HepG2 (cell line): ENCODE results near the gene CCNDBP1. TPM values are rescaled to one million over a fixed set of nuclear protein-coding genes. Genes with fewer than 3 reads are reported as not detected.

Experiments
- ATAC-seq: fragments of 200-7000 bp; cut with Tn5 transposase; 3 replicates; pipeline ENCODE4 v1.9.1; 2020; ENCODE audit warnings: mild to moderate bottlenecking, moderate library complexity
- BruUV-seq: library from RNA; stranded (reverse); fragments of 400-500 nt; replicated peaks from 2 replicates; lab custom pipeline; 2021; lab: Mats Ljungman, UMichigan
- CTCF ChIA-PET: fragments of 300-600 bp; formaldehyde crosslinking; extraction: SDS; loops from one replicate; lab custom pipeline; 2021; ENCODE audit warnings: low total read pairs, inconsistent platforms, low intra/inter-chr PET ratio; lab: Yijun Ruan, JAX
- POLR2A ChIA-PET: fragments of 350-600 bp; sonication (Branson Sonifier 250); formaldehyde crosslinking; loops from one replicate; lab custom pipeline; 2020; ENCODE audit warnings: antibody characterized with exemption, inconsistent platforms; lab: Yijun Ruan, JAX
- DNase-seq: peaks from one replicate; pipeline ENCODE4 v3.0.0-alpha.2; 2015; ENCODE audit warnings: low spot score
- FAIRE-seq: peaks from 3 replicates; lab custom pipeline; 2011; peaks lifted over from hg19 to GRCh38; lab: Jason Lieb, UNC
- H2AFZ ChIP-seq: one replicate; pipeline ENCODE4 v1.6.1; 2011; ENCODE audit warnings: low read length, inconsistent platforms
- H3K27ac ChIP-seq: fragments of 300-600 bp; 3 replicates; pipeline ENCODE4 v1.8.0; 2011; ENCODE audit warnings: mixed run types, mild to moderate bottlenecking, mixed read lengths, low read length, inconsistent platforms; ENCODE audit not compliant: insufficient read depth; ENCODE audit errors: extremely low read length
- H3K27me3 ChIP-seq, 2 experiments: fragments of 200-600 bp in 1 of 2; 2 replicates in 1 of 2; 3 replicates in 1 of 2; pipeline versions ENCODE4 v1.6.0 to v1.8.0; 2011; ENCODE audit warnings: low read length in 2 of 2, mild to moderate bottlenecking in 2 of 2, moderate library complexity in 2 of 2, inconsistent platforms in 1 of 2; ENCODE audit not compliant: insufficient read depth in 2 of 2, control insufficient read depth in 1 of 2
- H3K36me3 ChIP-seq, 2 experiments: fragments of 200-600 bp in 1 of 2; replicated peaks in 1 of 2; 2 replicates in 1 of 2; 3 replicates in 1 of 2; pipeline versions ENCODE4 v1.5.1 to v1.8.0; 2011; ENCODE audit warnings: low read length in 2 of 2, inconsistent platforms in 1 of 2; ENCODE audit not compliant: insufficient read depth in 2 of 2, control insufficient read depth in 1 of 2
- H3K4me1 ChIP-seq: 2 replicates; pipeline ENCODE4 v1.5.1; 2012; ENCODE audit warnings: low read length, inconsistent platforms; ENCODE audit not compliant: insufficient read depth
- H3K4me2 ChIP-seq: 2 replicates; pipeline ENCODE4 v1.6.0; 2011; ENCODE audit warnings: low read depth, low read length, inconsistent platforms
- H3K4me3 ChIP-seq, 3 experiments: fragments of 200-600 bp in 1 of 3; sonication (generic), shearing (Covaris generic) in 1 of 3; replicated peaks in 1 of 3; 2 replicates each; pipeline ENCODE4 v1.5.1; 2011 to 2016; ENCODE audit warnings: low read length in 3 of 3, inconsistent platforms in 2 of 3, low read depth in 2 of 3, mild to moderate bottlenecking in 2 of 3, control low read depth in 1 of 3, mixed read lengths in 1 of 3; ENCODE audit not compliant: insufficient read depth in 1 of 3
- H3K79me2 ChIP-seq: one replicate; pipeline ENCODE4 v1.6.1; 2011; ENCODE audit warnings: low read length, inconsistent platforms; ENCODE audit not compliant: insufficient read depth
- H3K9ac ChIP-seq: 2 replicates; pipeline ENCODE4 v1.6.0; 2011; ENCODE audit warnings: mild to moderate bottlenecking, low read depth, low read length, inconsistent platforms; ENCODE audit not compliant: insufficient read depth
- H3K9me3 ChIP-seq: 2 replicates; pipeline ENCODE4 v1.5.1; 2012; ENCODE audit warnings: mild to moderate bottlenecking, low read length
- H4K20me1 ChIP-seq: 2 replicates; pipeline ENCODE4 v1.6.0; 2011; ENCODE audit warnings: inconsistent platforms, mild to moderate bottlenecking, low read length, moderate library complexity; ENCODE audit not compliant: insufficient read depth
- FOXA3 ChIP-seq: IDR thresholded peaks from 2 replicates; pipeline ENCODE4 v1.6.1; 2016; ENCODE audit warnings: missing genetic modification reagents, missing compliant biosample characterization
- GFI1 ChIP-seq: sonication (generic); formaldehyde crosslinking; IDR thresholded peaks from 2 replicates; pipeline ENCODE4 v1.5.0; 2020; ENCODE audit warnings: missing genetic modification reagents, mild to moderate bottlenecking, borderline replicate concordance
- TP53 ChIP-seq: sonication (generic); formaldehyde crosslinking; conservative IDR thresholded peaks from 2 replicates; pipeline ENCODE4 v1.4.0; 2020; ENCODE audit warnings: missing genetic modification reagents
- TRAFD1 ChIP-seq: sonication (generic); formaldehyde crosslinking; IDR thresholded peaks from 2 replicates; pipeline ENCODE4 v1.5.1; 2020; ENCODE audit warnings: missing genetic modification reagents, mild to moderate bottlenecking, borderline replicate concordance
- ZMYM2 ChIP-seq: sonication (generic); formaldehyde crosslinking; IDR thresholded peaks from 2 replicates; pipeline ENCODE4 v1.8.0; 2022; ENCODE audit warnings: mild to moderate bottlenecking, missing genetic modification reagents
- ZNF326 ChIP-seq: sonication (generic); formaldehyde crosslinking; IDR thresholded peaks from 2 replicates; pipeline ENCODE4 v1.4.0; 2020; ENCODE audit warnings: missing genetic modification reagents, borderline replicate concordance
- WGBS: methylation state at CpG from one replicate; pipeline ENCODE4 v1.1.6; 2017; ENCODE audit warnings: low lambda C conversion rate; 5-methylcytosine and 5-hydroxymethylcytosine counted together
- in situ Hi-C: cut with HindIII; loops from 2 replicates; pipeline ENCODE4 v1.10.0; 2017; ENCODE audit warnings: low pct_unique_long_range_greater_than_20kb; ENCODE audit not compliant: extremely low pct_ligation_motif_present
- intact Hi-C: fragments of 100-400 bp; cut with micrococcal nuclease; formaldehyde crosslinking; loops from one replicate; pipeline ENCODE4 v1.10.0; 2022; ENCODE audit not compliant: unreplicated experiment
- polyA plus RNA-seq, 8 experiments: library from polyadenylated mRNA; depleted of rRNA in 3 of 8; stranded (reverse) in 7 of 8; unstranded in 1 of 8; fragments of >200 nt; fragmentation: Illumina TruSeq in 4 of 8; extraction: Trizol in 4 of 8; gene quantifications; 2 replicates each; pipeline versions ENCODE4 v1.2.1 to v1.2.3, GENCODE V29; 2011 to 2016; ENCODE audit warnings: low read depth in 4 of 8, missing spikeins in 1 of 8, mixed read lengths in 1 of 8; ENCODE audit not compliant: insufficient read depth in 1 of 8
- total RNA-seq, 5 experiments: library from RNA; depleted of rRNA; stranded (reverse); fragments of >200 nt; fragmentation: Illumina TruSeq; extraction: Trizol; gene quantifications; 2 replicates each; pipeline ENCODE4 v1.2.3, GENCODE V29; 2016; ENCODE audit warnings: low read depth in 1 of 5
- TF ChIP-seq, protein P1 (sequence below), 2 experiments: sonication (generic) in 1 of 2; formaldehyde crosslinking in 1 of 2; IDR thresholded peaks; 2 replicates each; pipeline versions ENCODE4 v1.6.1 to v1.9.0; 2014 to 2022; ENCODE audit warnings: antibody characterized with exemption in 1 of 2, borderline replicate concordance in 1 of 2, inconsistent platforms in 1 of 2, low read depth in 1 of 2, missing genetic modification reagents in 1 of 2
- TF ChIP-seq, protein P2 (sequence below): sonication (generic); formaldehyde crosslinking; IDR thresholded peaks from 2 replicates; pipeline ENCODE4 v1.4.0; 2020; ENCODE audit warnings: missing genetic modification reagents
- TF ChIP-seq, protein P3 (sequence below): sonication (generic); formaldehyde crosslinking; IDR thresholded peaks from 2 replicates; pipeline ENCODE4 v1.8.0; 2022; ENCODE audit warnings: mild to moderate bottlenecking, missing genetic modification reagents, borderline replicate concordance

CCNDBP1 gene
- total and polyA plus RNA-seq, 2 of the 13 experiments (the other 11 are each of a cell fraction or from before 2014, with no cell fraction given): 24.8 to 42.3 TPM

- no TSS peak for BruUV-seq
- H3K9ac ChIP-seq: no peak overlapping the region
- H3K4me2 ChIP-seq: no peak overlapping the region
- FAIRE-seq: no peak
- H3K4me1 ChIP-seq: no peaks in the 10 kb centered on the region
- H2AFZ ChIP-seq: no peak overlapping the region
- ATAC-seq: no peak
- H4K20me1 ChIP-seq: no peaks in the 10 kb centered on the region
- ChIA-PET POLR2A (no interaction called here), CTCF (no interaction called here)
- no peak for DNase-seq
- 8% methylated on average over 1 of the region's 4 CpGs for WGBS
- H3K4me3 ChIP-seq: no peak overlapping the region
- peaks cover 1 to 61% of the 10 kb centered on the region in 2 experiments; a peak in 3 of 5 replicates for H3K27me3 ChIP-seq
- no peaks in the 10 kb centered on the region for H3K9me3 ChIP-seq
- no peak overlapping the region for H3K27ac ChIP-seq
- H3K79me2 ChIP-seq: no peaks in the 10 kb centered on the region
- H3K36me3 ChIP-seq: no peaks in the 10 kb centered on the region
- in situ Hi-C loops: loop anchor here (25.0 kb wide), 1 partner anchor 499 kb away; no protein-coding TSS in a partner anchor
- intact Hi-C loops: no loop called here
- TF ChIP-seq, protein P1, sequence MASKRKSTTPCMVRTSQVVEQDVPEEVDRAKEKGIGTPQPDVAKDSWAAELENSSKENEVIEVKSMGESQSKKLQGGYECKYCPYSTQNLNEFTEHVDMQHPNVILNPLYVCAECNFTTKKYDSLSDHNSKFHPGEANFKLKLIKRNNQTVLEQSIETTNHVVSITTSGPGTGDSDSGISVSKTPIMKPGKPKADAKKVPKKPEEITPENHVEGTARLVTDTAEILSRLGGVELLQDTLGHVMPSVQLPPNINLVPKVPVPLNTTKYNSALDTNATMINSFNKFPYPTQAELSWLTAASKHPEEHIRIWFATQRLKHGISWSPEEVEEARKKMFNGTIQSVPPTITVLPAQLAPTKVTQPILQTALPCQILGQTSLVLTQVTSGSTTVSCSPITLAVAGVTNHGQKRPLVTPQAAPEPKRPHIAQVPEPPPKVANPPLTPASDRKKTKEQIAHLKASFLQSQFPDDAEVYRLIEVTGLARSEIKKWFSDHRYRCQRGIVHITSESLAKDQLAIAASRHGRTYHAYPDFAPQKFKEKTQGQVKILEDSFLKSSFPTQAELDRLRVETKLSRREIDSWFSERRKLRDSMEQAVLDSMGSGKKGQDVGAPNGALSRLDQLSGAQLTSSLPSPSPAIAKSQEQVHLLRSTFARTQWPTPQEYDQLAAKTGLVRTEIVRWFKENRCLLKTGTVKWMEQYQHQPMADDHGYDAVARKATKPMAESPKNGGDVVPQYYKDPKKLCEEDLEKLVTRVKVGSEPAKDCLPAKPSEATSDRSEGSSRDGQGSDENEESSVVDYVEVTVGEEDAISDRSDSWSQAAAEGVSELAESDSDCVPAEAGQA (IDR thresholded peaks at IDR 0.05; ENCODE audit: low read depth): no peak
- TF ChIP-seq, protein P1 (CRISPR knock-in tag; IDR thresholded peaks at IDR 0.05; ENCODE audit: borderline replicate concordance): no peak
- TF ChIP-seq ZMYM2: no peak
- TF ChIP-seq, protein P2, sequence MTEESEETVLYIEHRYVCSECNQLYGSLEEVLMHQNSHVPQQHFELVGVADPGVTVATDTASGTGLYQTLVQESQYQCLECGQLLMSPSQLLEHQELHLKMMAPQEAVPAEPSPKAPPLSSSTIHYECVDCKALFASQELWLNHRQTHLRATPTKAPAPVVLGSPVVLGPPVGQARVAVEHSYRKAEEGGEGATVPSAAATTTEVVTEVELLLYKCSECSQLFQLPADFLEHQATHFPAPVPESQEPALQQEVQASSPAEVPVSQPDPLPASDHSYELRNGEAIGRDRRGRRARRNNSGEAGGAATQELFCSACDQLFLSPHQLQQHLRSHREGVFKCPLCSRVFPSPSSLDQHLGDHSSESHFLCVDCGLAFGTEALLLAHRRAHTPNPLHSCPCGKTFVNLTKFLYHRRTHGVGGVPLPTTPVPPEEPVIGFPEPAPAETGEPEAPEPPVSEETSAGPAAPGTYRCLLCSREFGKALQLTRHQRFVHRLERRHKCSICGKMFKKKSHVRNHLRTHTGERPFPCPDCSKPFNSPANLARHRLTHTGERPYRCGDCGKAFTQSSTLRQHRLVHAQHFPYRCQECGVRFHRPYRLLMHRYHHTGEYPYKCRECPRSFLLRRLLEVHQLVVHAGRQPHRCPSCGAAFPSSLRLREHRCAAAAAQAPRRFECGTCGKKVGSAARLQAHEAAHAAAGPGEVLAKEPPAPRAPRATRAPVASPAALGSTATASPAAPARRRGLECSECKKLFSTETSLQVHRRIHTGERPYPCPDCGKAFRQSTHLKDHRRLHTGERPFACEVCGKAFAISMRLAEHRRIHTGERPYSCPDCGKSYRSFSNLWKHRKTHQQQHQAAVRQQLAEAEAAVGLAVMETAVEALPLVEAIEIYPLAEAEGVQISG (CRISPR knock-in tag): no peak
- no peak for TF ChIP-seq GFI1 (CRISPR knock-in tag)
- no peak for TF ChIP-seq TRAFD1 (CRISPR knock-in tag)
- TF ChIP-seq, protein P3, sequence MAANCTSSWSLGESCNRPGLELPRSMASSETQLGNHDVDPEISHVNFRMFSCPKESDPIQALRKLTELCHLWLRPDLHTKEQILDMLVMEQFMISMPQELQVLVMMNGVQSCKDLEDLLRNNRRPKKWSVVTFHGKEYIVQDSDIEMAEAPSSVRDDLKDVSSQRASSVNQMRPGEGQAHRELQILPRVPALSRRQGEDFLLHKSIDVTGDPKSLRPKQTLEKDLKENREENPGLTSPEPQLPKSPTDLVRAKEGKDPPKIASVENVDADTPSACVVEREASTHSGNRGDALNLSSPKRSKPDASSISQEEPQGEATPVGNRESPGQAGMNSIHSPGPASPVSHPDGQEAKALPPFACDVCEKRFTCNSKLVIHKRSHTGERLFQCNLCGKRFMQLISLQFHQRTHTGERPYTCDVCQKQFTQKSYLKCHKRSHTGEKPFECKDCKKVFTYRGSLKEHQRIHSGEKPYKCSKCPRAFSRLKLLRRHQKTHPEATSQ (CRISPR knock-in tag): no peak
- no peak for TF ChIP-seq TP53 (CRISPR knock-in tag)
- TF ChIP-seq FOXA3 (CRISPR knock-in tag): no peak
- no peak for TF ChIP-seq ZNF326 (CRISPR knock-in tag)
Measured at GRCh38 chr15:43211224-43211735, 26.1 kb downstream of the CCNDBP1 start.
